Fibroblast of the conjunctiva (primary cell): Measurements from ENCODE around the gene CCL4.
"Not testable (repeated sequence)": the region's sequence is repeated elsewhere in the genome, so short reads cannot be mapped to it uniquely, and the experiment has no call there.

Source experiments
- DNase-seq: peaks from one replicate; pipeline ENCODE4 v3.0.0-alpha.2; 2010; ENCODE audit warnings: low read depth

The CCL4 gene

GRCh38 chr17:36103401-36103975 lies at the start of gene CCL4:
CCL4 (plus strand) TSS chr17:36103827; CDS start chr17:36103906, 79 bp downstream.
- DNase-seq = not testable (repeated sequence)

- no peak for DNase-seq
These were observed 48.5 kb upstream of the CCL4 start for GRCh38 chr17:36055171-36055570.

- DNase-seq = no peak
These were observed 47.6 kb upstream of the CCL4 start for GRCh38 chr17:36055921-36056520.

GRCh38 chr17:36057911-36058310 lies 45.7 kb upstream of the CCL4 start:
- no peak for DNase-seq

GRCh38 chr17:36059406-36059805 lies 44.2 kb upstream of the CCL4 start:
- no peak for DNase-seq

GRCh38 chr17:36060816-36061215 lies 42.8 kb upstream of the CCL4 start:
- DNase-seq = no peak

- no peak for DNase-seq
These were observed 39.7 kb upstream of the CCL4 start, which contains the start of gene CCL18 for GRCh38 chr17:36063786-36064541. CCL18 (plus strand) TSS chr17:36064272; CDS start chr17:36064343, 71 bp downstream.

- DNase-seq = no peak
These were observed 37.2 kb upstream of the CCL4 start for GRCh38 chr17:36066365-36066985.

- no peak for DNase-seq
These were observed 35.1 kb upstream of the CCL4 start for GRCh38 chr17:36068524-36068923.

GRCh38 chr17:36069136-36069535 lies 34.5 kb upstream of the CCL4 start:
- no peak for DNase-seq

- DNase-seq = no peak
These were observed 33.2 kb upstream of the CCL4 start for GRCh38 chr17:36070427-36070826.

- no peak for DNase-seq
These were observed 31.9 kb upstream of the CCL4 start for GRCh38 chr17:36071751-36072150.

- DNase-seq = no peak
These were observed 31.1 kb upstream of the CCL4 start for GRCh38 chr17:36072431-36073121.

- no peak for DNase-seq
These were observed 29.3 kb upstream of the CCL4 start for GRCh38 chr17:36074365-36074764.

GRCh38 chr17:36081681-36082471 lies 21.8 kb upstream of the CCL4 start:
- not testable (repeated sequence) for DNase-seq

- not testable (repeated sequence) for DNase-seq
These were observed 21.0 kb upstream of the CCL4 start for GRCh38 chr17:36082482-36083120.

- not testable (repeated sequence) for DNase-seq
These were observed 19.9 kb upstream of the CCL4 start for GRCh38 chr17:36083691-36084090.

- DNase-seq = no peak
These were observed 17.9 kb upstream of the CCL4 start for GRCh38 chr17:36085765-36086164.

- no peak for DNase-seq
These were observed 16.8 kb upstream of the CCL4 start for GRCh38 chr17:36086791-36087190.

- not testable (repeated sequence) for DNase-seq
These were observed 16.2 kb upstream of the CCL4 start for GRCh38 chr17:36087471-36087870.
